ENCODE measurements around the gene NGEF. TPM values are rescaled to one million over a fixed set of nuclear protein-coding genes. Genes with fewer than 3 reads are reported as not detected.

Gene NGEF
- total RNA-seq, 1 experiment from 2014 or later: 1.9 TPM

GRCh38 chr2:232885264-232885961 lies 127.6 kb downstream of the NGEF start:
- Mint-ChIP-seq H3K9me3 (peaks cover 0 to 2% of the 10 kb centered on the region in 2 experiments; a peak in 2 of 5 replicates), H3K4me1 (peaks cover 6 to 9% of the 10 kb centered on the region in 2 experiments), H3K4me3 (no peak overlapping the region), H3K36me3 (ENCODE audit: insufficient read depth in 1 of 3, low read depth in 3 of 3) (no peaks in the 10 kb centered on the region; a peak in 2 of 7 replicates), H3K27ac (no peak overlapping the region), H3K27me3 (ENCODE audit: low read depth) (peaks cover 12% of the 10 kb centered on the region)
- no peak overlapping the region for H4K8ac ChIP-seq (replicated peaks; ENCODE audit: insufficient read length, low read depth, low read length)
- no peaks in the 10 kb centered on the region for H3K23me2 ChIP-seq (ENCODE audit: insufficient read length, low read depth, low read length, poor library complexity, severe bottlenecking)
- H4K20me1 ChIP-seq (ENCODE audit: control insufficient read depth, insufficient read depth, insufficient read length): no peaks in the 10 kb centered on the region
- no peak overlapping the region for H2BK5ac ChIP-seq (ENCODE audit: insufficient read length, low read length)
- no peaks in the 10 kb centered on the region for H3K27me3 ChIP-seq (ENCODE audit: insufficient read depth, low read length)
- no peaks in the 10 kb centered on the region for H3K9me3 ChIP-seq (ENCODE audit: control insufficient read depth, low read depth, low read length)
- H2AFZ ChIP-seq (ENCODE audit: low read length): no peak overlapping the region
- no peak overlapping the region for H2BK120ac ChIP-seq (ENCODE audit: low read depth, low read length, poor library complexity, severe bottlenecking)
- no peak overlapping the region for H3K27ac ChIP-seq (ENCODE audit: insufficient read length, low read depth, low read length)
- H2BK15ac ChIP-seq (ENCODE audit: low read depth, low read length): no peak overlapping the region
- H3K4ac ChIP-seq (ENCODE audit: low read depth, low read length): no peak overlapping the region
- no peak overlapping the region for H3K23ac ChIP-seq (ENCODE audit: insufficient read length, low read depth, low read length)
- no peak overlapping the region; the same call in 1 of the 2 replicates for H3K14ac ChIP-seq (ENCODE audit: insufficient read depth, low read length)
- H2AK5ac ChIP-seq (ENCODE audit: insufficient read length, low read length): no peak overlapping the region
- no peaks in the 10 kb centered on the region for H3K79me2 ChIP-seq (ENCODE audit: insufficient read depth, low read length)
- H3K56ac ChIP-seq (ENCODE audit: insufficient read length, low read depth, low read length): no peak overlapping the region
- no peaks in the 10 kb centered on the region for H3K79me1 ChIP-seq (ENCODE audit: insufficient read depth, low read depth, low read length, poor library complexity, severe bottlenecking)
- no peaks in the 10 kb centered on the region for H3K4me1 ChIP-seq (ENCODE audit: insufficient read depth, low read length)
- no peak for DNase-seq
- H3K4me2 ChIP-seq (ENCODE audit: insufficient read depth, insufficient read length, low read length): no peak overlapping the region
- H4K91ac ChIP-seq (ENCODE audit: insufficient read length, low read depth, low read length): no peak overlapping the region
- H3K9ac ChIP-seq (ENCODE audit: extremely low read depth, insufficient read length, low read length): no peak overlapping the region
- no peak overlapping the region for H2BK20ac ChIP-seq (ENCODE audit: low read depth, low read length, poor library complexity, severe bottlenecking)
- H3T11ph ChIP-seq (ENCODE audit: low read length): no peak overlapping the region
- H4K5ac ChIP-seq (ENCODE audit: insufficient read length, low read depth, low read length): no peak overlapping the region
- no CpG with 5 or more reads among the region's 25 CpGs for WGBS (ENCODE audit: extremely low coverage, insufficient read length, low lambda C conversion rate)
- no peak for TF ChIP-seq CTCF (conservative IDR thresholded peaks at IDR 0.05)
- H3K18ac ChIP-seq (ENCODE audit: insufficient read length, low read depth, low read length): no peak overlapping the region
- H2BK12ac ChIP-seq (ENCODE audit: insufficient read length, low read depth, low read length): no peak overlapping the region

All from H9 (cell line).